Hepatocyte (in vitro differentiated cells): Measurements from ENCODE around the gene OVOL1. TPM values are rescaled to one million over a fixed set of nuclear protein-coding genes. Genes with fewer than 3 reads are reported as not detected.
A peak's percentile ranks its signal among the peaks of the same experiment; 100 is the strongest.

Experiments
- DNase-seq: peaks from one replicate; pipeline ENCODE4 v3.0.0-alpha.2; 2016; ENCODE audit warnings: low spot score
- H2AFZ ChIP-seq: fragments of 200-600 bp; sonication (generic); 2 replicates; pipeline ENCODE4 v1.6.0; 2016; ENCODE audit warnings: antibody characterized with exemption, mild to moderate bottlenecking
- H3K27ac ChIP-seq: fragments of 200-600 bp; sonication (generic); 2 replicates; pipeline ENCODE4 v1.5.1; 2016; ENCODE audit warnings: mild to moderate bottlenecking
- H3K27me3 ChIP-seq: fragments of 200-600 bp; sonication (generic); 2 replicates; pipeline ENCODE4 v1.6.1; 2016
- H3K36me3 ChIP-seq: fragments of 200-600 bp; sonication (generic); replicated peaks from 2 replicates; pipeline ENCODE4 v1.5.1; 2016; ENCODE audit warnings: low read depth; ENCODE audit not compliant: insufficient read depth
- H3K4me1 ChIP-seq: fragments of 200-600 bp; sonication (generic); 2 replicates; pipeline ENCODE4 v1.5.1; 2016; ENCODE audit warnings: mild to moderate bottlenecking, moderate library complexity; ENCODE audit not compliant: insufficient read depth
- H3K4me2 ChIP-seq: fragments of 200-600 bp; sonication (generic); 2 replicates; pipeline ENCODE4 v1.6.0; 2016
- H3K4me3 ChIP-seq: fragments of 200-600 bp; sonication (generic); 2 replicates; pipeline ENCODE4 v1.5.1; 2016; ENCODE audit warnings: mild to moderate bottlenecking
- H3K79me2 ChIP-seq: fragments of 200-600 bp; sonication (generic); 2 replicates; pipeline ENCODE4 v1.6.0; 2017; ENCODE audit warnings: mild to moderate bottlenecking
- H3K9me2 ChIP-seq: fragments of 200-600 bp; sonication (generic); replicated peaks from 2 replicates; pipeline ENCODE4 v1.6.0; 2017; ENCODE audit warnings: mild to moderate bottlenecking; ENCODE audit not compliant: insufficient read depth
- H3K9me3 ChIP-seq: fragments of 200-600 bp; sonication (generic); 2 replicates; pipeline ENCODE4 v1.5.1; 2016; ENCODE audit warnings: low read depth, mild to moderate bottlenecking
- H4K20me1 ChIP-seq: fragments of 200-600 bp; sonication (generic); 2 replicates; pipeline ENCODE4 v1.6.0; 2016; ENCODE audit warnings: mild to moderate bottlenecking; ENCODE audit not compliant: insufficient read depth, poor library complexity, severe bottlenecking
- EZH2 ChIP-seq: fragments of 200-600 bp; sonication (generic); IDR thresholded peaks from 2 replicates; pipeline ENCODE4 v1.6.1; 2016; ENCODE audit warnings: antibody characterized with exemption, mild to moderate bottlenecking, borderline replicate concordance
- EZH2phosphoT487 ChIP-seq: fragments of 200-600 bp; sonication (generic); IDR thresholded peaks from one replicate; pipeline ENCODE4 v1.6.1; 2018; ENCODE audit warnings: antibody characterized with exemption, mild to moderate bottlenecking, low read depth, moderate library complexity; ENCODE audit not compliant: unreplicated experiment, severe bottlenecking
- WGBS: methylation state at CpG from one replicate; pipeline ENCODE4 v1.1.6; 2016; ENCODE audit warnings: low lambda C conversion rate; ENCODE audit errors: missing lambda C conversion rate; 5-methylcytosine and 5-hydroxymethylcytosine counted together
- polyA plus RNA-seq: library from polyadenylated mRNA; unstranded; fragments of >200 nt; fragmentation: Nextera tagmentation; extraction: Ambion mirVana; gene quantifications from 2 replicates; pipeline ENCODE4 v1.2.1, GENCODE V29; 2016
- total RNA-seq: library from RNA; depleted of rRNA; stranded (reverse); fragments of >200 nt; gene quantifications from 2 replicates; pipeline ENCODE4 v1.2.3, GENCODE V29; 2014
- TF ChIP-seq, protein P1 (sequence below): fragments of 200-600 bp; sonication (generic); IDR thresholded peaks from 2 replicates; pipeline ENCODE4 v1.5.1; 2016; ENCODE audit warnings: antibody characterized with exemption, mild to moderate bottlenecking; ENCODE audit not compliant: poor library complexity

OVOL1 gene
- total and polyA plus RNA-seq, 2 experiments from 2014 or later = 20.6 to 26.3 TPM

DNA sequence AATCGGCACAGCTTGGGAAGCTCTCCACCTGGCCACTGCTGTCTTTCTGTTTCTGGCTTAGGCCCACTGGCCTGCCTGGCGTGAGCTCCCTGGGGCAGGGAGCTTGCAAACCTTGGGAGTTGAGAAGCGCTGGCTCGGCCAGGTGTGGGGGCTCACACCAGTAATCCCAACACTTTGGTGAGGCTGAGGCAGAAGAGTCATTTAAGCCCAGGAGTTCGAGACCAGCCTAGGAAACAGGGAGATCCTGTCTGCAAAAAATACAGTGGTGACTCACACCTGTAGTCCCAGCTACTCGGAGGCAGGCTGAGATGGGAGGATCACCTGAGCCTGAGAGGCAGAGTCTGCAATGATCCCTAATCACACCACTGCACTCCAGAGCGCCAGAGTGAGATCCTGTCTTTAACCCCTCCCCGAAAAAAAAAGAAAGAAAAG is 10.1 kb upstream of the OVOL1 start:
- TF ChIP-seq EZH2 (no peak), EZH2phosphoT487 (no peak)
- TF ChIP-seq, protein P1, sequence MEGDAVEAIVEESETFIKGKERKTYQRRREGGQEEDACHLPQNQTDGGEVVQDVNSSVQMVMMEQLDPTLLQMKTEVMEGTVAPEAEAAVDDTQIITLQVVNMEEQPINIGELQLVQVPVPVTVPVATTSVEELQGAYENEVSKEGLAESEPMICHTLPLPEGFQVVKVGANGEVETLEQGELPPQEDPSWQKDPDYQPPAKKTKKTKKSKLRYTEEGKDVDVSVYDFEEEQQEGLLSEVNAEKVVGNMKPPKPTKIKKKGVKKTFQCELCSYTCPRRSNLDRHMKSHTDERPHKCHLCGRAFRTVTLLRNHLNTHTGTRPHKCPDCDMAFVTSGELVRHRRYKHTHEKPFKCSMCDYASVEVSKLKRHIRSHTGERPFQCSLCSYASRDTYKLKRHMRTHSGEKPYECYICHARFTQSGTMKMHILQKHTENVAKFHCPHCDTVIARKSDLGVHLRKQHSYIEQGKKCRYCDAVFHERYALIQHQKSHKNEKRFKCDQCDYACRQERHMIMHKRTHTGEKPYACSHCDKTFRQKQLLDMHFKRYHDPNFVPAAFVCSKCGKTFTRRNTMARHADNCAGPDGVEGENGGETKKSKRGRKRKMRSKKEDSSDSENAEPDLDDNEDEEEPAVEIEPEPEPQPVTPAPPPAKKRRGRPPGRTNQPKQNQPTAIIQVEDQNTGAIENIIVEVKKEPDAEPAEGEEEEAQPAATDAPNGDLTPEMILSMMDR = no peak
- peak; percentile 29 for DNase-seq
- no peak overlapping the region for H3K4me2 ChIP-seq
- H3K27ac ChIP-seq = peak overlapping the region; percentile 68
- H4K20me1 ChIP-seq = peaks cover 12% of the 10 kb centered on the region
- H3K79me2 ChIP-seq = peaks cover 42% of the 10 kb centered on the region
- H3K4me3 ChIP-seq = no peak overlapping the region
- no peak overlapping the region for H2AFZ ChIP-seq
- H3K9me2 ChIP-seq = no peaks in the 10 kb centered on the region
- no peaks in the 10 kb centered on the region for H3K36me3 ChIP-seq
- H3K27me3 ChIP-seq = no peaks in the 10 kb centered on the region
- H3K4me1 ChIP-seq = peaks cover 17% of the 10 kb centered on the region
- 86% methylated on average over 8 of the region's 8 CpGs for WGBS
- no peaks in the 10 kb centered on the region for H3K9me3 ChIP-seq

DNA sequence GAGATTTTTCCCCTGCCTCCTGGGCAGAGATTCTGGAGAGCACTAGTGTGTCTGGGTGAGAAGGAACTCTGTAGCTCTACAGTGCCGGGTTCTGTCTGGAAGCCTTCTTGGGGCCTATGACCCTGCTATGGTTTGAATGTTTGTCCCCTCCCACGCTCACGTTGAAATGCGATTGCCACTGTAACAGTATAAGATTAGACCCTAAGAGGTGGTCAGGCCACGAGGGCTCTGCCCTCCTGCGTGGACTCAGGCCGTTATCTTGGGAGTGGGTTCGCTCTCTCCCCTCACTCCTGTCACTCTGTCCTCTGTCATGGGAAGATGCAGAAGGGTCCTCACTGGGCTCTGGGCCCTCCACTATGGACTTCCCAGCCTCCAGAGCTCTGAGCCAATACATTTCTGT is 9.6 kb upstream of the OVOL1 start:
- no peaks in the 10 kb centered on the region for H3K27me3 ChIP-seq
- H4K20me1 ChIP-seq = peaks cover 12% of the 10 kb centered on the region
- TF ChIP-seq EZH2phosphoT487 = no peak
- TF ChIP-seq, protein P1 = no peak
- TF ChIP-seq EZH2 = no peak
- H3K36me3 ChIP-seq = no peaks in the 10 kb centered on the region
- peaks cover 42% of the 10 kb centered on the region for H3K79me2 ChIP-seq
- no peak overlapping the region for H2AFZ ChIP-seq
- peak overlapping the region; percentile 68 for H3K27ac ChIP-seq
- no peaks in the 10 kb centered on the region for H3K9me2 ChIP-seq
- WGBS = 94% methylated on average over 8 of the region's 8 CpGs
- peaks cover 21% of the 10 kb centered on the region for H3K4me1 ChIP-seq
- H3K9me3 ChIP-seq = no peaks in the 10 kb centered on the region
- DNase-seq = no peak
- no peak overlapping the region for H3K4me3 ChIP-seq
- H3K4me2 ChIP-seq = no peak overlapping the region

DNA sequence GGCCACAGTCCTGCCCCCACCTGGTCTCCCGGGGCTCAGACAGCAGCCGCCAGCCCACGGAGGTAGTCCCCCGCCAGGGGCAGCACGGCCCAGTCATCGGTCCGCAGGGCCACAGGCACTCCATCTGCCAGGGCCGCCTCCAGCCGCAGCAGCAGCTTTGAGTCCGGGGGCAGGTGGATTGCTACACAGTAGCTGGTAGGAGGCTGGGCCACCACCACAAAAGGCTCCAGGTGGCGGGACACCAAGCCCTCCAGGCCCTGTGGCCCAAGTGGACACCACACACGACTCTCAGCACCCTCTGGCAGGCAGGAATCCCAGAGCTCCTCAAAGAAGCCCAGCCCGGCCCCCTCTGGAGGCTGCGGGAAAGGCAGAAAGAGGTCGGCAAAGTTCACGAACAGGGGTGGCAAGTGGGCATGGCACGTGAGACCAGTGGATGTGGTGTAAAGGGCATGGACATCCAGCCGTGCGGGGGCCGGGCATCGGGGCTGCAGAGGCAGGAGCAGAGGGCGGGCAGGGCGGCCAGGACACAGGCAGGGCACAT is 9.0 kb upstream of the OVOL1 start:
- Histone ChIP-seq H3K4me3 (no peak overlapping the region), H3K27ac (no peak overlapping the region), H3K36me3 (no peaks in the 10 kb centered on the region), H4K20me1 (peaks cover 12% of the 10 kb centered on the region), H3K4me1 (peaks cover 21% of the 10 kb centered on the region), H3K79me2 (peaks cover 42% of the 10 kb centered on the region), H3K9me3 (no peaks in the 10 kb centered on the region), H3K9me2 (no peaks in the 10 kb centered on the region), H3K4me2 (no peak overlapping the region), H2AFZ (no peak overlapping the region), H3K27me3 (no peaks in the 10 kb centered on the region)
- WGBS = 94% methylated on average over 23 of the region's 23 CpGs
- TF ChIP-seq EZH2 (no peak), EZH2phosphoT487 (no peak)
- TF ChIP-seq, protein P1 = no peak
- DNase-seq = peak; percentile 5
